Chondrocyte (in vitro differentiated cells): ENCODE data around the gene SH3BGRL3. TPM values are rescaled to one million over a fixed set of nuclear protein-coding genes. Genes with fewer than 3 reads are reported as not detected.

Source experiments
- DNase-seq: peaks from one replicate; pipeline ENCODE4 v3.0.0; 2021; ENCODE audit warnings: mixed read lengths, low spot score
- H3K27ac Mint-ChIP-seq: one replicate; pipeline ENCODE4 v1.8.0; 2021; ENCODE audit warnings: mild to moderate bottlenecking, moderate library complexity, mixed read lengths; ENCODE audit not compliant: unreplicated experiment
- H3K27me3 Mint-ChIP-seq: 2 replicates; pipeline ENCODE4 v1.8.0; 2021; ENCODE audit warnings: low read depth, mixed read lengths
- H3K36me3 Mint-ChIP-seq: 2 replicates; pipeline ENCODE4 v1.8.0; 2021; ENCODE audit warnings: low read depth, mixed read lengths
- H3K4me1 Mint-ChIP-seq: 2 replicates; pipeline ENCODE4 v1.8.0; 2021; ENCODE audit warnings: low read depth, mild to moderate bottlenecking, mixed read lengths
- H3K4me3 Mint-ChIP-seq: one replicate; pipeline ENCODE4 v1.8.0; 2021; ENCODE audit warnings: mild to moderate bottlenecking, moderate library complexity, mixed read lengths; ENCODE audit not compliant: unreplicated experiment
- H3K9me3 Mint-ChIP-seq: 2 replicates; pipeline ENCODE4 v1.8.0; 2021; ENCODE audit warnings: low read depth, mixed read lengths
- CTCF ChIP-seq: fragments of 200-600 bp; sonication (generic); IDR thresholded peaks from 2 replicates; pipeline ENCODE4 v1.5.0; 2021; ENCODE audit warnings: antibody characterized with exemption, mild to moderate bottlenecking, moderate library complexity
- total RNA-seq: library from RNA; stranded (reverse); gene quantifications from 3 replicates; pipeline ENCODE4 v1.2.1, GENCODE V29; 2021

Gene SH3BGRL3
- total RNA-seq, 1 donor from 2014 or later, result 162 TPM

- Mint-ChIP-seq H3K27ac (no peak overlapping the region), H3K36me3 (no peaks in the 10 kb centered on the region), H3K4me1 (no peaks in the 10 kb centered on the region), H3K9me3 (no peaks in the 10 kb centered on the region), H3K4me3 (no peak overlapping the region), H3K27me3 (no peaks in the 10 kb centered on the region)
- DNase-seq, result no peak
- no peak for TF ChIP-seq CTCF
Measured at GRCh38 chr1:26297057-26297790, 17.3 kb downstream of the SH3BGRL3 start.

- Mint-ChIP-seq H3K27me3 (no peaks in the 10 kb centered on the region), H3K4me3 (no peak overlapping the region), H3K4me1 (peaks cover 5% of the 10 kb centered on the region), H3K27ac (no peak overlapping the region), H3K36me3 (no peaks in the 10 kb centered on the region), H3K9me3 (no peaks in the 10 kb centered on the region)
- DNase-seq, result no peak
- no peak for TF ChIP-seq CTCF
Measured at GRCh38 chr1:26297791-26298124, 17.9 kb downstream of the SH3BGRL3 start.

- no peaks in the 10 kb centered on the region for H3K27me3 Mint-ChIP-seq
Measured at GRCh38 chr1:26300578-26301275, 20.8 kb downstream of the SH3BGRL3 start.

GRCh38 chr1:26302733-26303405, 23.0 kb downstream of the SH3BGRL3 start:
- no peak for TF ChIP-seq CTCF
- no peaks in the 10 kb centered on the region for H3K9me3 Mint-ChIP-seq
- no peak overlapping the region for H3K4me3 Mint-ChIP-seq
- no peak for DNase-seq
- peak overlapping the region; percentile 53 for H3K27ac Mint-ChIP-seq
- no peaks in the 10 kb centered on the region for H3K36me3 Mint-ChIP-seq
- peaks cover 20% of the 10 kb centered on the region for H3K4me1 Mint-ChIP-seq
- H3K27me3 Mint-ChIP-seq, result no peaks in the 10 kb centered on the region

More at GRCh38 chr1:26300578-26301275, 20.8 kb downstream of the SH3BGRL3 start:
- H3K4me1 Mint-ChIP-seq, result peaks cover 12% of the 10 kb centered on the region
- no peak overlapping the region for H3K4me3 Mint-ChIP-seq
- no peak for DNase-seq
- no peak for TF ChIP-seq CTCF
- H3K9me3 Mint-ChIP-seq, result no peaks in the 10 kb centered on the region
- no peak overlapping the region for H3K27ac Mint-ChIP-seq
- no peaks in the 10 kb centered on the region for H3K36me3 Mint-ChIP-seq

- Mint-ChIP-seq H3K4me1 (peaks cover 20% of the 10 kb centered on the region), H3K27ac (peak overlapping the region; percentile 81), H3K36me3 (no peaks in the 10 kb centered on the region), H3K27me3 (no peaks in the 10 kb centered on the region), H3K4me3 (peak overlapping the region; percentile 98), H3K9me3 (no peaks in the 10 kb centered on the region)
- no peak for DNase-seq
- no peak for TF ChIP-seq CTCF
Measured at GRCh38 chr1:26305667-26306289, 25.9 kb downstream of the SH3BGRL3 start.
